GM21367 (cell line): ENCODE results near the gene MRPL40.

Experiments used
- ATAC-seq: cut with Tn5 transposase; IDR thresholded peaks from one replicate; pipeline ENCODE4 v1.9.1; 2021; ENCODE audit not compliant: unreplicated experiment

MRPL40 gene

DNA sequence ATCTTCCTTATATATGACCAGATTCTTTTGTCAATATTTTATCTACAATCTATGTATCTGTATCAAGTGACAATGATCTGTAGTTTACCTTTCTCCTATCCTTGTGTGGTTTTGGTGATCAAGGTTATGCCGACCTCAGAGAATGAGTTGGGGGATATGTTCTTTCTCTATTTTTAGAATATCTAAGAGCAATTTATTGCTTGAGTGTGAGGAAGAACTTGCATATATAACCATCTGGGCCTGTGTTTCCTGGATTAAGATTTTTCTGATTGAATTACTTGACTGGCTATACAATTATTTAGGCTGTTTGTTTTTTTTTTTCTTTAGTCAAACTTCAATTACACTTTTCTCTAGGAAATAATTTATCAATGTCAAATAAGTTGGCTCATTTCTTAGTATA lies 29.2 kb downstream of the MRPL40 start:
- ATAC-seq, result no peak

DNA sequence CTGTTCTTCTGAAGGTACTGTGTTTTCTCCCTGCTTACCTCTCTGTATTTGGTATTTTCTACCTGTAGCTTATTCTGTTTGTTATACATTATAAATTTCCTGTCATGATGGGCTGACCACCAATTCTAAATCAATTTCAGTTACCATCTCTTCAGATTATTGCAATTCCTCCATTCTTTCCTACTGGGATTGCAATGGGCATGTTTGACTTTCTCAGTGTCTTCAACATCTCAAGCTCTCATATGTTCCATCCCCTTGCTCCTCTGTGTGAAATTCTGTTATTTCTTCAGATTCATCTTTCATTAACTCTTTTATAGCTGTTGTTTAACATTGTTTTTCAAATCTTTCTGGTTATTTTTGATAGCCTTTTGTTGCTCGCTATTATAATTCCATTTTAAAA lies 30.7 kb downstream of the MRPL40 start:
- no peak for ATAC-seq

DNA sequence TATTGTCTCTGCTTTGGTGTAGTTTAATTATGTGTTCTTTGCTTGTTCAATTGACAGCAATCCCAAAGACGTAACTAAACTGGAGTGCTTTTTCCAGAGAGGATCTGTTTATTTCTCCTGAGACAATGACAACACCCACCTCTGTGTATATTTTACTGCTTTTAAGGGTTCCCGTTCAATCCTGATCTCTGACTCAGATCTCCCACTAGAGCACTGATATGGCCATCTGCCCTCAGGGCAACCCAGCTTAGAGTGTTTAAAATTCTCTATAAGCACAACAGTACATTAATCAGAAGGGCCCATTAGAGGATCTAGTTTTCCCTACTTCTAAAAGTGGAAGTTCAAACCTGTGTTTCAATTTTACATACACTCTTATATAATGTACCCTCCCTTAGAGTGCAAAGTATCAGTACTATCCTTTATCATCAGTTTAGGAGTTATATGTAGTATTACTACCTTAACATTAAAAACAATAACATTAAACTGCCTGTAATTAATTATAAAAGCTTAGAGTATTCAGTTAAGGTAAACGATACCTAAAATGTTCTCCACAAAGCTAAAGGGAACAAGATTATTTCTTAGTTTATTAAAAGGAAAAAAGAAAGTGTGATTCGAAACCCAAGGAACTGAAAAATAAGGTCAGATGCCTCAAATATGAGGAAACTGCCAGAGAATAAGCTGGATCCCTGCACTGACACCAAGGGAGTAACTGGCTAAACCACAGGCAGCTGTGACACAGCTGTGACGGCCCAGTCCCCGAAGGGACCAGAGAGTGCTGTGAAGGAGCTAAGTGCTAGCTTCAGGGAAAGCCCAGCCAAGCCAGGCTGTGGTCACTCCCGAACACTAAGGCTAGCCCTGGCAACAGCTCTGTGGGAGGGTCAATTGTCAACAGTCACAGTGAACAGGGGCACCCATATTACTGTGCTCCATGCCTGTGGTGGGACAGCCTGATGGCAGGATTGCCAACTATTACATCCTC lies 31.4 kb downstream of the MRPL40 start:
- no peak for ATAC-seq

DNA sequence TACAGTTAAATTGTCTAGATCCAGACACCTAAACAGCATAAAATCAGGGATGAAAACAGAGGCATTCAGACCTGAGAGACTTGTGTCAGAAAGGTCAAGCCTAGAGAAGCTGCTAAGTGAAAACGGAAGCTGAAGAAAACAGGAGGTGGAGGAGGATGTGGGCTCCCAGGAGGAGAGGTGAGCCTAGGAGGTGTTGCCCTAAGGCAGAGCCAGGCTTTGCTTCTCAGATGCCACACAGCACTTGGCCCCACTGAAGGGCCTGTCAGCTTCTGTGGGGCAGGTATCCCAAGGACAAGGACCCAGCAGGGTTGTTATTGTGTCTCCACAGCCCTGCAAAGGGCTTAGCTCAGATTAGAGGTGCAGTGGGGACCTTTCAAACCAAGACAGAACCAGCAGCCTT lies 32.2 kb downstream of the MRPL40 start:
- ATAC-seq, result no peak

DNA sequence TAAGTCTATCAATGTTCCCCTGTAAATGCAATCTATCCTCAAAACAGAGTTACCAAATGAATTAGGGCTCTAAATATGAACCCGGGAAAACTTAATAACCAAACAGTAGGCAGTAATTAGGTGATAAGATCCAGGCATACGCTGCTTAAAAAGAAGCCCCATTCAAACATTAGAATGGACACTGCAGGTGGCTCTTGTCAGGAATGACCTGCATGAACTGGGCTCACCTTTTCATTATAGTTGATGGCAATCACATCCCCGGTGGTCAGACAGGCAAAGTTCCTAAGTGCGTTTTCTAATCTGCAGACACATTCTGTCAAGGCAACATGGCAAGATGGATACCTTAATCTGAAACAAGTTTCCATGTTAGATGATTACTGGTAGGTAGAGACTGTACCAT lies 32.6 kb downstream of the MRPL40 start:
- ATAC-seq, result no peak

DNA sequence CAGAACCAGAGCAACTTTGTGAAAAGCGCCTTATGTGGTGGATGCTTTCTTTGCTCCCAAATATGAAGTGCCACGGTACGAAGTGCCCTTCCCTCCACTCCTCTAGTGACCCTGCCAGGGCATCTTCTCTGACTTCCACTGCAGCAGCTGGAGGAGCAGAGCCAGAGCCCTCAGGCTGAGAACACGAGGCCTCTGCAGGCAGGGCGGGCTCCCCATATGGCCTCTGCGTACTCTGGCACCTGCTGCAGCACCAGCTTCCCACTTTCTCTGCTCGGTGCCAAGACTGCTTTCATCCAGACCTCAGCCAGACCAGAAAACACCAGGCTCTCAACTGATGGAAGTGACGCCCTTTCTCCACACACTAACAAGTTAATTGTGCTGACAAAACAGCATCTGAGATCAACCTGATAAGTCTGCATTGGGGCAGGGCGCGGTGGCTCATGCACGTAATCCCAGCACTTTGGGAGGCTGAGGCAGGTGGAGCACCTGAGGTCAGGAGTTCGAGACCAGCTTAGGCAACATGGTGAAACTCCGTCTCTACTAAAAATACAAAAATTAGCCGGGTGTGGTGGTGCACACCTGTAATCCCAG lies 33.9 kb downstream of the MRPL40 start:
- ATAC-seq, result no peak

DNA sequence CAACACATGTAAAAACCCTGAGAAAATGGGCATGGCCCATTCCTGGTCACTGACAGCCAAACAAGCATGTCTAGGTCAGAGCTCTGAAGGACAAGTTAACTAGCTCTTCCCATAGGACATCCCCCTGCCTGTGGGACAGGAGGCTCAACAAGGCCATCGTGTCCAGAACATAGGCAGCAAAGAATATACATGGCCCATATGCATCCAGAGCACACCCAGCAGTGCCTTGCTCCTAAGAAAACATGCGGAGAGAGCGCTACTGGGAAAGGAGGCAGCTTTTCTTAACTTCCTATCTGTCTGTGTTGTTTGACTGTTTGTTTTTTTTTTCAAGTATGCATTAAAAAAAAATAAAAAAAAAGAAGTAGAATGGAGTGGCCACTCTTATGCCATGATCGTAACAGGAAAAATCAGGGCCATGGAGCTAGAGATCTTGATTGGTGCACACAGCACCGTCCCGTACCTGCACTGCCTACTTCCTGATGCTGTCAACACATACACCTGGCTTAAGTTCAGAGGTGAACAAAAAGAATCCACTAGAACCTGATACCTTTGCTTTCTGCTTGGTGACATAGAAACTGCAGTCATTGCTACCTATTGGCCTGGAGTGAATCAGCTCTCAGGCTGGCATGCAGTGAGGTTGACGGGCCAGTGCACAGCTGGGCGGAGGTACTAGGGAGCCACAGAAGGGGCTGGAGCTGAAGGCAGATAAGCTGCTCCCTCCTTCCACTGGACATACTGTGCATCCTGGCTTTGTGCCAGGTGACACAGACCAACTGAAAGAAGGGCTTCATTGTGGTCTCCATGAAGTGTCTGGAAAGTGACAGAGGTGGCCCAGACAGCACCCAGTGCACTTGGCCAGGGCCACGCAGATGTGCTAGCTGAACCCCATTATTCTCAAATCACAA lies 34.8 kb downstream of the MRPL40 start:
- ATAC-seq, result no peak

DNA sequence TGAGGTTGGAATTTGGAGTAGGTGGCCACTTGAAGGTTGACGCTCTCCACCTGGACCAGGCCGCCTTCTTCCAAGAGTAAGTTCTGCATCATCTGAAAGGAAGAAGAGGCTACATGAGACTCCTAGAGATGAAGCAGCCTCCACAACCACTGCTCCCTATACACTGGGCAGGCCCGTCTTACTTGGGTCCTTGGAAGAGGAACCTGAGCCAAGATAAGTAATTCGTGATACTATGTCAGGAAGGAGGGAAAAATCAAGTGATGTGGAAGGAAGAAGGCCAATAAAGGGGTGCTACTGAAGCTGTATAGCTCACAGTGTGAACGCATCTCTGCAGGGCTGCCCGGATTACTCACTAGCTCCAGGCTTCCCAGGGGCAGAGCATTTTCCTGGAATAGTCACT lies 35.6 kb downstream of the MRPL40 start:
- ATAC-seq, result no peak

DNA sequence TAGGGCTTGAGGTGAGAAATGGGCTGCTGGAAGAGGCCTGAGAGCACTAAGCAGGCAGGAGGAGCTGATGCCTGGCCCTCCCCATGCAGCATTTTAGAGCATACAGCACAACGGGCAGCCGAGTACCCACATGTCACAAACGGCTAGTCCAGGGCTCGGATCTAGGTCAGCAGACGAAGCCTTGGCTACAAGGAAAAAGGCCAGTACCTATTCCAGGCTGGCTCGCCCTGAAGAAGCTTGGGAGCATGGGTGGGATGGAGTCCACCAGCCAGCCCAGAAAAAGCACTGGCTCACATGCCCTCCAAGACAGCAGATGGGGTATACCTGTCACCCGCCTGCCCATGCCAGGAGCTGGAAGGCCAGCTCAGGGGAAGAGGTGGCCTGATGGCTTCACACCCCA lies 37.1 kb downstream of the MRPL40 start:
- no peak for ATAC-seq

DNA sequence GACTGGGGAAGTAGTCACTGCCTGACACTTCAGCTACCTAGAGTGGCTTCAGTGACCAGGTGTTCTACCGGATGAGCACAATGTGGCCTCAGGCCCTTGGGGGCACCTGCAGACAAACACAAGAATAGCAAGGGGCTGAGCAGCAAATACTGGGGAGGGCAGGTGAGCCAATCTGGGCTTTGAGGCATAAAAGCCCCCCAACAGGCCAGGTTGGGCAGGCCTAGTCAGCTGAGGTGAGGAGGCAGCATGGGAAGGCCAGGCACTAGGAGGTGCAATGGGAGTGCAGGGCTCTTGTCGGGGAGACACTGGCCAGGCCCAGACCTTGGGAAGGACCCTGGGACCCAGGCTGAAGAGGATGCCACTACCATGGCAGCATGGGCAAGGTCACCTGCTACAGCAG lies 37.7 kb downstream of the MRPL40 start:
- no peak for ATAC-seq

DNA sequence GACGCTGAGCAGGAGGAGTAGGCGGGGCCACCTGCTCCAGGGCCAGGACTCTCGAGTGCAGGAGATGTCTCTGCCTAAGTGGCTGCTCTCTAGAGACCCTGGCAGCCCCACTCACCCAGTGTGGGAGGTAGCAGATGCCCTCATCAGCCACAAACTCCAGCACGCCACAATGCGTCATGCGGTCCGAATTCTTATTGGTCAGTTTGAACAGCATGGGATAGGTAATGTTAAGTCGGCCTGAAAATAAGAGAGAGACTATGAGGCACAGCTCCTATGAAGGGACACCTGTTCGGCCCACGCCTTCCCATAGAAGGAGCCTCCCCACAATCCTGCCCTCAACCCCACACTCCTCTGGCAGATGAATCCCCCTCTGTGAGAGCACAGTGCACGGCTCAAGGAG lies 39.2 kb downstream of the MRPL40 start:
- ATAC-seq, result no peak

DNA sequence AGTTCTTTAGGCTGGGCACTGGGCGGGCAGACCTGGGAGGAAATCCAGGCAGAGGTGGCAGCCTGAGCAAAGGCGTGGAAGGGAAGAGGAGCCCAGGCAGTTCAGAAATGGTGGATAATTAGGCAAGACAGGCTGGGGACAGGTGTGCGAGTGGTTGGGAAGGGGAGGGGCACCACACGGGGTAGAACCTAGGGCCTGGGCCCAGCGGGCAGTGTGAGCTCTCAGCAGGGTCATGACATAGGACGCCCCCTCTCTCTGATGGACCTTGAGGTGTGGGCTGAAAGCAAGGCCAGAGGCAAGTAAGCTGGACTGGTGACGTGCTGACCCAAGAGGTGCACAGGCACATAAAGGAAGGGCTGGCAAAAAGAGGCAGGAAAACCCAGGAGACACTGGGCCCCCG lies 39.9 kb downstream of the MRPL40 start:
- ATAC-seq, result no peak

DNA sequence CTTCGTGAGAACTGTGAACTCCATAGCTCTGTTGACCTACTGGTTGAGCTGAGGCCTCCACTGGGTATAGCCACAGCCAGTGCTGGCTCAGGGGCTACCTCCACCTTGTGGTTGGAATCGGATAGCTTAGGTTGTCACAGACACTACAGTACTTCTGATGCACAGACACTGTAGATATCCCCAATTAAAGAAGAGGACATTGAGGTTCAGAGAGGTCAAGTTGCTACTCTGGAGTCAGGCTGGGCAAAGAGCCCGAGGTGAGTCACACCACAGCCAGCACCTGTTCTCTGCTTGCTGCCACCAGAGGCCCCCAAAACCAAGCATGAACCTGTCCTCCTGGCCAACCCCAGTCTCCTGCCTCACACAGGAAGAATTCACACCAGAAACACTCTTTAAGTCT lies 41.2 kb downstream of the MRPL40 start:
- no peak for ATAC-seq

DNA sequence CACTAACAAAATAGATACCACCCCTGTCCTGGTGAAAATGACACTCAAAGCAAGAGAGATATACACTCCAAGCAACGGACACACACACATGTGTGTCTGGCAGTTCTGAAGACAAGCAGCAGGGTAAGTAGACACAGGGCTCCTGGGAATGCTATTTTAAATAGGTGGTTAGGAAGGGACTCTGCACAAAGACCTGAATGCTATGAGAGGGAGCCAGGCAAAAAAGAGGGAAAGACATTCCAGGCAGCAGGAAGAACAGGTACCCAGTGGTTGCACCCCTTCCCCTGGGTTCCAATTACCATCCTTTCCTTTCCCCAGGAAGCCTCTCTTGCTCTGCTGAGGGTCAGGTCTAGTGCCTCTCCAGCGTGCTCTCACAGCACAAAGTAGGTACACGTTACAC lies 43.7 kb downstream of the MRPL40 start:
- ATAC-seq, result no peak

DNA sequence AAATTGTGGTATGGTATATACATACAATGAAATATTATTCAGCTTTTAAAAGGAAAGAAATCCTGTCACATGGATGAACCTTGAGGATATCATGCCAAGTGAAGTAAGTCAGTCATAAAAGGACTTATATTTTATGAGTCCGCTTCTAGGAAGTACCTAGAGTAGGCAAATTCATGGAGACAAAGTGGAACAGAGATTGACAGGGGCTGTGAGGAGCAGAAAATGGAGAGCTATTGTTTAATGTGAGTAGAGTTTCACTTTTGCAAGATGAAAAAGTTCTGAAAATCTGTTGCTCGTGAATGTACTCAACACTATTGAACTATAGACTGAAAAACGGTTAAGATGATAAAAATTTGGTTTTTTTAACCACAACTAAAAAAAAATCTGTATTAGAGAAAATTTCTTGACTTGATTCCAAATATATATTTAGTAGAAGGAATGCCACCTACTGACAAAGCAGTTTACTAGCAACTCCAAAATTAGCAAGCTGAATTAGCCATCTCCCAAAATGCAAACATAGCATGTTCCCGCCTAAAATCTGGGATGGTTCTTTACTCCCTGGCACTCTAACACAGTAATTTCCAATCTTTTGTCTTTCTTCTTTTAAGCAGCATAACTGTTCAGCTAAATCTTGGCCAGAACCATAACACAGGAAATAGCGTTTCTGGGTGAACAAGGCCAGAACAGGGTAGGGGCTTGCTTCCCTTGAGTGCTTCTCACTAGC lies 45.1 kb downstream of the MRPL40 start:
- ATAC-seq, result no peak

DNA sequence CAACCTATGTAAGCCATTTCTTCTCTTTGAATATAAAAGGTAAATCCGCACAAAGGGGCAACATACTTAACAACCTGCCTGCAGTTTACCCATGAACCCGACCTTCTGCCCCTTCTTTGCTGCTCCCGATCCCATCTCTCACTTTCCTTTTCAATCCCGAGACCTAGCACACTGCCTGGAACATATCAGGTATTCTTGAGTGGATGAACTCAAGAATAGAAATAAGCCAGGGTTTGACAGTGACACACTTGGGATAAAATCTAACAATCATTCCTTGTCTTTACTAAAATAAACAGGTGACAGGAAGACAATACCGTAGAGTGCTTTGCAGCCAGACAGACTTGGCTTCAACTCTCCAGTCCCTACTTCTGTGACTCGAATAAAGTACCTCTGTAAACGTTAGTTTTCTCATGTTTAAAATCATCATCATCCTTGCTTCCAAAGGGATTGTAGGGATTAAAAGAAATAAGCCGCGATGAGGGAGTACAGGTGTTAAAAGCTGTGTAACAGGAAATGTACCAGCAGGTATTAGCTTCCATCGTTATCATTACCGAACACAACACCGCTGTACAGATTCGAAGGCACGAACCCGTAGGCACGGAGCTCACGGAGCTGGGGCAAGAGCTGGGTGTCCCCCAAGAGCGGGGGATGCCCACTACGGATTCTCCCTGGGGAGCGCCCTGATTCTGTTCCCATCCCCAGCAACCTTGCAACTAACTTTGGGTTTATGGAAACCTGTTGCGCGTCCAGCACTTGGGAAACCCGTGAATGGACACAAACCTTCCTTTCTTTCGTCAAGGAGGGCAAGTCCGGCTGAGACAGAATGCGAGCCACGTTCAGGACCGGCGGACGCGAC lies 45.9 kb downstream of the MRPL40 start:
- no peak for ATAC-seq

DNA sequence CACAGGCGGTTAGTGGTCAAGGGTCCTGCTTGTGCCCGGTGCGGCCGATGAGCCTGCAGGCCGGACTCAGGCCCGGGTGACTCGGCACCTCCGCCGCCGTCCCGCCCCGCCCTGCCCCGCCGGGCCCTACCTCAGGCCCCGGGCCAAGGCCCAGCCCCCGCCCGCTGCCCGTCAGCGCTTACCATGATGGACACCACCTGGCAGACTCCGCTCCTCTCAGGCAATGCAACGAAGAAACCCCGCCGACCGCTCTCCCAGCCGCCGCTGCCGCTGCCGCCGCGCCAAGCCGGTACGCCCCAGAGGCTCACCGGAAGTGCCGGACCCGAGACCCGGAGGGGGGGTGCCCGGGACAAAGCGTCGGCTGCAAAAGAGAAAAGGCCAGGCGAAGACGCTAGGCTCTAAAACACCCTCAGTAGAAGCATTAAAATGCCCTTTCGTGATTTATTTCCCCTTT lies 46.6 kb downstream of the MRPL40 start, which contains the start of gene UFD1:
TSS of gene UFD1 (minus strand) at position 293 of the 454 bp plus-strand sequence. CDS start at position 185, 108 bp downstream.
- ATAC-seq, result peak; percentile 35

DNA sequence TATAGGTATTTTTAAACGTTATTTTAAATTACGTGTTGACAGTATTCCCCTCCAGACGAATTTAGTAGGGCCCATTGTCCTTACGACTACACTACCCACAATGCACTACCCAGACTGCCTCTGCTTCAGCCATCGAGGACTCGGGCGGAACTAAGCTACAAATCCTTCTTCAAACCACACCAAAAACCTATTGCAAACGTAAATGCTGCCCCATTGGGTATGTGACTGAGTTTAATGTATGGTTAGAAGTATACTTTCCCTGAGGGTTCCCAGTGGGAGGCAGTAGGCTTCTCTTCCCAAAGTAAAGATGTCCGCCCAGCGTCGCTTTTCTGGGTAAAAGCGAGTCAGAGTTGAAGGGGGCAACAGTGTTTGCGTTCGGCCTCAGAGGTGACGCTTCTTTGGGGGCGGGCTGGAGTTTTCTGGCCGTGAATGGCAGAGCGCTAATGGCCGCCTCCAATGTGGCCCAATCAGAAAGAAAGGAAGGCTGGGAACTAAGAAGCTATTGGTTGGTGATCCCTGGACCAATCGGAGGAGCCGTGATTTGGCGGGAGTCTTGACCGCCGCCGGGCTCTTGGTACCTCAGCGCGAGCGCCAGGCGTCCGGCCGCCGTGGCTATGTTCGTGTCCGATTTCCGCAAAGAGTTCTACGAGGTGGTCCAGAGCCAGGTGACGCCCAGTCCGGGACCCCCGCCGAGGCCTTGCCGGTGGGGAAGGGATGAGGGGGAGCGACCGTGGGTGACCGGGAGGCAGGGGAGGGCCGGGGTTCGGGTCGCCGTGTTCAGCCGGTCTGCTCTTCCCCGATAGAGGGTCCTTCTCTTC lies 47.2 kb downstream of the MRPL40 start, which contains the start of gene CDC45:
TSS of gene CDC45 (plus strand) at position 566 of the 818 bp plus-strand sequence. CDS start at position 615, 49 bp downstream.
- ATAC-seq, result peak; percentile 77

DNA sequence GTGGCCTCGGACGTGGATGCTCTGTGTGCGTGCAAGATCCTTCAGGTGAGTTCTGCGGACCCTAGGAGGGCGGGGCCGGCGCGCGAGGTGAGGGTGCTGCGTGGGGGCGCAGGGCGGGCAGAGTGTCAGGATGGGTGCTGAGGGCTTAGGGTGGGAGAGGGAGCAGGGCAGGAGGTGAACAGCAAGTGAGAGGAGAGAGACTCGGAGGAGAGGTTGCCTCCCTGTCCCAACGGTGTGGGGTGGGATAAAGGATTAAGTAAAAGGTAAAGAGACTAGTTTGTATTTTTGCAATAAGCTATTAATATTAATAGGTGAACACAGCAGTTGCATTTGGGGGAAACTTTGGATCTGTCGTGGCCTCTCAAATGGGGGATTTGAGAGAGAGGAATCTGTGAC lies 47.8 kb downstream of the MRPL40 start:
- peak; percentile 1 for ATAC-seq
